Stimulated activated CD4-positive, alpha-beta T cell treated with anti-CD3 and anti-CD28 coated beads, Interleukin-2, amount 100 ng/mL, for 24 hours (primary cell): ENCODE measurements around the gene SLC25A17.
A peak's percentile ranks its signal among the peaks of the same experiment; 100 is the strongest.
"Not testable (repeated sequence)": the region's sequence is repeated elsewhere in the genome, so short reads cannot be mapped to it uniquely, and the experiment has no call there.

Experiments used
- DNase-seq, 2 donors: peaks; one replicate each; pipeline ENCODE4 v3.0.0-alpha.2; 2020

Gene SLC25A17

DNA sequence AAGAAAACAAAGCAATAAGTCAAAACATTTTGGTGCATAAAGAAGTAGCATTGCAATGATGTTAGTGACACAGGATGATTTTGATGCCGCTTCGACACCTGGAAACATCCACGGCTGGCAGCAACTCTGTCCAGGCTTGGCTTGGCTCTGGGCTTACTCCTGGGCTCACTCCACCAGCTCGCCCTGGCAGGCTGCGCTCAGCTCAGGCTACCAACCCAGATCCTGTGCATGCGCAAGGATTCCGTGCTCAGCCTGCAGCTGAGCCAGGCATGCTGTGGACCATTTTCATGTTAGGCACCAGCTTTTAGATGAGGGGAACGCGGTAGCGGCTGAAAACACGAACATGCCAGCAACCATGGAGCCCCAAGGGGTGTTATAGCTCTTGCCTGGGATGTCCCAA lies 66.0 kb downstream of the SLC25A17 start:
- no peak for DNase-seq

GRCh38 chr22:40751250-40751649 lies 67.9 kb downstream of the SLC25A17 start:
- DNase-seq = no peak

- no peak for DNase-seq
Observed at GRCh38 chr22:40749829-40750228, 69.3 kb downstream of the SLC25A17 start.

DNA sequence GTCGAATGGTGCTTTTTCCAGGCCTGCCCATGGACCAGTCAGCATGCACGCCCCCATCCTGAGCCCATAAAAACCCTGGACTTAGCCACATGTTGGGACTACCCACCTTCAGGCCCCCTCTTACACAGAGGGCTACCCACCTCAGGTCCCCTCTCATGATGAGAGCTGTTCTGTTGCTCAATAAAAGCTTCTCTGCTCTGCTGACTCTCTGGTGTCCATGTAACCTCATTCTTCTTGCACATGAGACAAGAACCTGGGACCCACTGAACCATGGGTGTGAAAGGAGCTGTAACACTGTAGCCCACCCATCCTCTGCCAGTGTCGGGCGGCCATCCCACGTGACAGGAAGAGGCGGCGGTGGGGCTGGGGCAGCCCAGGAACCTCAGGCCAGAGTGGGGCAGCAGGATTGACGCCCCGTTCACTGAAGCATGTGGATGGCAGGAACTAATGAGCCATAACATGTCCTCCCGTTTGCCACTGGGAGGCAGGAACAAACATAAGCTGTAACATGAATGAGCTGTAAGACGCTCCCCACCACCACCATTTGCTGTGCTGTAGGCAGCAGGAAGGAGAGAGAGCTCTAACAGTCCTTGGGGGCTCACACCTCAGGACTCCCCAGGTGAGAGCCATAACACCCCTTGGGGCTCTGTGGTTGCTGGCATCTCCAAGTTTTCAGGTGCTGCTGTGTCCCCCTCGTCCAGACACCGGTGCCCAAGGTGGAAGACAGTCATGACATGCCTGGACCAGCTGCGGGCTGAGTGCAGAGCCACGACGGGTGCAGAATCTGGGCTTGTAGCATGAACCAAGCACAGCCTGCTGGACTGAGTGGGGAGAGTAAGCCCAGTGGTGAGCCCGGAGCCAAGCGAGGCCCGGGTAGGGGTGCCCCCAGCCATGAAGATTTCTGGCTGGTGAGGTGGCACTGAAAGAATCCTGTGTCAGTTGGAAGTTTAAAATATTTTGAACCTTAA lies 70.5 kb downstream of the SLC25A17 start:
- no peak for DNase-seq

DNA sequence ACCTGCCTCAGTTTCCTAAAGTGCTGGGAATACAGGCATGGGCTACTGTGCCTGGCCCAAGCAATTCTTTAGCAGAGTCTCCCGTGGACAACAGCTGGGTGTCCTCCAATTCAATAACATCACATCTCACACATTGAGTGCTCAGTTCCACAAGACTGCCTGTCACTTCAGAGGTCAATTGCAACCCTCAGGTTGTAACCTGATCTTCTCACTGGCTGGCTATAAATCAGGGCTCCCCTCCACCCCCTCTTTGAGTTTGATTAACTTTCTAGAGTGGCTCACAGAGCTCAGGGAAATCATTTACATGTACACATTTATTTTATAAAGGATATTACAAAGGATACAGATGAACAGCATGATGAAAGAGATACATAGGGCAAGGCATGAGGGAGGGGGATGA lies 71.8 kb downstream of the SLC25A17 start:
- DNase-seq = no peak

DNA sequence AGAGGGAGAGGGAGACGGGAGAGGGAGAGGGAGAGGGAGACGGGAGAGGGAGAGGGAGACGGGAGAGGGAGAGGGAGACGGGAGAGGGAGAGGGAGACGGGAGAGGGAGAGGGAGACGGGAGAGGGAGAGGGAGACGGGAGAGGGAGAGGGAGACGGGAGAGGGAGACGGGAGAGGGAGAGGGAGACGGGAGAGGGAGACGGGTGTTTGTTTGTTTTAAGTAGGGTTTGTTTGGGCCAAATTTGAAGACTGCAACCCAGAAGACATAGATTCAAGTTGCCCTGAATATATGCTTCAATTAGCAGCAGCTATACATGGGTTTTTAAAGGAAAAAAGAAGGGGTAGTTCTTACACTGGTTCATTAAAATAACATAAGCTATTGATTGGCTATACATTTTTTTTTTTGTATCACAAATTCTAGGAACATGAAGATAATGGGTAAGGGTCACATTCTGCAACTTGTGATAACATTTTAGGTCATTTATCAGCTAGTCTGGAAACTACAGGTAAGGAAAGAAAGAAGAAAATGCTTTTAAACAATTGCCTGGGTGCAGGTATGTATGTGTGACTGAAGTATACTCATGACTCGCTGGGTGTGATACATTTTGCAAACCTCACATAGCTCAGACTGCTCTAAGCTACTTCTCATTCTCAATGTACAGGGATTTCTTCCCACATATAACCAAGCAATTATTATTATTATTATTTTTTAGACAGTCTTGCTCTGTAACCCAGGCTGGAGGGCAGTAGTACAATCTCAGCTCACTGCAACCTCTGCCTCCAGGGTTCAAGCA lies 72.5 kb downstream of the SLC25A17 start:
- DNase-seq = no peak

GRCh38 chr22:40743768-40744167 lies 75.4 kb downstream of the SLC25A17 start:
- DNase-seq = no peak

DNA sequence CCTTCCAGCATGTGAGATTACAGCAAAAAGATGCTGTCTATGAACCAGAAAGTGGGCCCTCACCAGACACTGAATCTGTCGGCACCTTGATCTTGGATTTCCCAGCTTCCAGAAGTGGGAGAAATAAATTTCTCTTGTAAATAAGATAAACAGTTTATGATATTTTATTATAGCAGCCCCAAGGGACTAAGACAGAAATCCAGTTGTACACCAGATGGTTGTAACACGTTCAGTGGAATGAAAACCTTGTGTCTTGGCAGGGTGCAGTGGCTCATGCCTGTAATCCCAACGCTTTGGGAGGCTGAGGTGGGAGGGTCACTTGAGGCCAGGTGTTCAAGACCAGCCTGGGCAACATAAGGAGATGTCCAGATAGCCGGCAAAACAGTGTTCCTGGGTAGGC lies 78.0 kb downstream of the SLC25A17 start:
- DNase-seq = no peak

- no peak for DNase-seq
Observed at GRCh38 chr22:40739721-40740120, 79.4 kb downstream of the SLC25A17 start.

DNA sequence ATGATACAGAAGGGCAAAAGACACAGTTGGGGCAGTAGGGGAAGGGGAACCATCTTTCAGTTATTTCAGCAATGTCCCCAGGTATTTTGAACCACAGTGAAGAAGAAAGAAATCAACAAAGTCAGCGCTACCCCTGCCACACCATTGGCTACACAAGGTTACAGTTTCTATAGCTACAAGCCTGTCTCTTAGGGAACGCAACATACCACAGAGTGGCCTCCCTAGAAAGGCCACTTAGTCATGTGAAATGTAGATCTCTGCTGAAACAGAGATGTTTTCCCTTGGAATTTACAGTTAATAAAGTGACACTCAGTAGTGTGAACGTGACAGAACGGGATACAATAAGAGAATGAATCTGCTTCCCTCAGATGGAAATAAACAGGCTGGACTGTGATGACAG lies 85.2 kb downstream of the SLC25A17 start:
- no peak for DNase-seq

DNA sequence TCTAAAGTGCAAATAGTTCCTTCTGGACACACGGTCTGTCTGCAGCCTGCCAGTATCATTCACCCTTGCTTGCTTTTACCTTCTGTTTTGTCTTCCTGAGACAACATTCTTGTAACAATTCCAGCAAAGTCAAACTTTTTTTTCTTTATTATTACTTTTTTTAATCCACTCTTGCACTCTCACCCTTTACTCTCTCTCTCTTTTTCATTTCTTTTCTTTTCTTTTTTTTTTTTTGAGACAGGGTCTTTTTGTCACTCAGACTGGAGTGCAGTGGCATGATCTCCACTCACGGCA lies 86.2 kb downstream of the SLC25A17 start:
- DNase-seq = no peak

DNA sequence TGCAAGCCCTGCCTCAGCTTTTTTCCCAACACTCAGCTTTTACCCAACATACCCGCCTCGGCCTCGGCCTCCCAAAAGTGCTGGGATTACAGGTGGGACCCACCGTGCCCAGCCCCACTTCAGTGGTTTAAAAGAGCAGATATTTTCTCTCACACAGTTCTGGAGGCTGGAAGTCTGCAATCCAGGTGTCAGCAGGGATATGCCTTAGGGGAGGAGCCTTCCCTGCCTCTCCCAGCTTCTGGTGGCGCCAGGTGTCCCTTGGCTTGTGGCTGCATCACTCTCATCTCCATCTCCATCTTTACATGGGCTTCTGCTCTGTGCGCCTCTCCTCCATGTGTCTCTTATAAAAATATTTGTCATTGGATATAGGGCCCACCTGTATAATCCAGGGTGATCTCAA lies 89.9 kb downstream of the SLC25A17 start:
- DNase-seq = no peak

GRCh38 chr22:40728731-40729189 lies 90.4 kb downstream of the SLC25A17 start:
- DNase-seq = peak; percentile 52 to 57

GRCh38 chr22:40727964-40728615 lies 91.1 kb downstream of the SLC25A17 start:
- no peak for DNase-seq

DNA sequence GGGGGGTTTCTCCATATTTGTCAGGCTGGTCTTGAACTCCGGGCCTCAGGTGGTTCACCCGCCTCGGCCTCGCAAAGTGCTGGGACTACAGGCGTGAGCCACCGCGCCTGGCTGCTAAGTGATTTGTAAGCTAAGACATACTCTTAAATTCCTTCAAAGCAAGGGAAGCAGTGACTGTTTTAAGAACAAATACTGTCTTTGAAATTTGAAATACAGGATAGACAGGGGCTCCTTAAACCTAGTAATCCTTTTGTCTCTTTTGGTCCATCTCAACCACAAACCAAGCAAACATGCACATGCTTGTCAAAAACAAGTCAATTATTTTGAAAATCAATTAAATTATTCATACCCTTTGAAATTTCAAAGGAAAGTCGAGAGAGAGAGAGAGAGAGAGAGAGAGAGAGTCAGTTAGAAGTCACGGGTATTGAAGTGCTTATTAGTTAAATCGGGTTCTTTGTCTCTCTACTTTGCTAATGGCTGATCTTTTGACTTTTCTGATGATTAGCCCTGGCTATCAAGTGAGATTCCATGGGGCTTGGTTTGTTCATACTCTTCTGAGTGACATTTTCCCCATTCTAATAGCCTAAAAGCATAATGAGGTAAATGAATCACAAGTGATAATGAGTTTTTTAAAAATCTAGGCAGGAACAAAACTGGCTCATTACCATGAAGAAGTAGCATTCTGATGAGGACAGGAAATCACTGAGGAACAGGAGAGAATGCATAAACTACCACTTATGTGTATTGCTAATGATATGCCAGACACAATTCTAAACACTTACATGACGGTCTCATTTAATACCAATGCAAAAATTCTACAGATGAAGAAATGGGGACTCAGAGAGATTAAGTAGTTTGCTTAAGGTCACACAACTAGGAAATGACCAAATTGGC lies 91.8 kb downstream of the SLC25A17 start:
- DNase-seq = no peak

GRCh38 chr22:40726514-40726913 lies 92.6 kb downstream of the SLC25A17 start:
- no peak for DNase-seq

DNA sequence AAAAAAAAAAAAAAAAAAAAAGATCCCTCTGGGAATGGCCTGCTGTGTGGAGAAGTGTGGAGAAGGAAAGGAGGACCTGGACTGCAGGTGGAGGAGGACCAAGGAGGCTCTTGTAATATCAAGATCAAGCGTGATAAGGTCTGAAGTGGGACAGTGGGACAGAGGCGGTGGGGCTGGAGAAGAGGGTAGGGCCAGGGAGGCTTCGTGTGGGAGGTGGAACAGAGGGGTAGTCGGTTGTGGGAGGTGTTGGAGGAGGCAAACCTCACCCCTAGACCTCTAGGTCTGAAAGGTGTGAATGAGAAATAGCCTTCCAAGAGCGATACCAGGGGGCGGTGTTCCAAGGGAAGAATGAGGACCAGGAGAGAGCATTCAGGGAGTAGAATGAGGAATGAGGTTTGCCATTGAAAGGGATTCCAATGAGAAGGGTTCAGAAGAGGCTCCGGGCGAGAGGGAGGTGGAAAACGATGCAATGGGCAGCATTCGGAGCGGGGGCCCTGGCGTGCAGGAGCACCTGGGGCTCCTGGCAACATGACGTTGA lies 95.7 kb downstream of the SLC25A17 start:
- DNase-seq = no peak

DNA sequence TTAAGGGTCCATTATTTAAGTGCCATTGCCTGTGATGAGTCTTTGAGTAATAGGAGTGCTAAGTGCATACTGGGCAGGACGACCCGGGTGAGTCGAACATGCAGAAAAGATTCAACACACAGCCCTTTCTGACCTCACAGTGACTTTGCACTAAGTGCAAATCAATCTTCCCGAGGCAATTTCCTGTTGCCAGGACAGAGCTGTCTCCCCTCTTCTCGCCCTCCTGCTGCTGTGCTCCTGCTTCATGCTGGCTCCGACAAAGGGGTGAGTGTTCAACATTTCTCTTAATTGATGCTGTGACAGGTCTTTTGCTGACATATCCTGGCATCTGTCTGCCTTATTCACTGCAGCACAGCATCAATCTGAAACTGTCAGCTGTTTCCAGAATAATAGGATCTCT lies 97.9 kb downstream of the SLC25A17 start:
- no peak for DNase-seq

GRCh38 chr22:40720538-40721256 lies 98.4 kb downstream of the SLC25A17 start:
- no peak for DNase-seq

- not testable (repeated sequence) for DNase-seq
Observed at GRCh38 chr22:40720156-40720537, 99.0 kb downstream of the SLC25A17 start.
